AG10803 (cell line): ENCODE measurements around the gene TNXB.
"Not testable (repeated sequence)": the region's sequence is repeated elsewhere in the genome, so short reads cannot be mapped to it uniquely, and the experiment has no call there.

Experiments
- DNase-seq: peaks from one replicate; pipeline ENCODE4 v3.0.0; 2010; ENCODE audit warnings: low read depth
- H3K4me3 ChIP-seq: 2 replicates; pipeline ENCODE4 v1.5.1; 2011; ENCODE audit warnings: mild to moderate bottlenecking, low read length, control low read depth
- CTCF ChIP-seq: conservative IDR thresholded peaks from 2 replicates; pipeline ENCODE4 v1.5.1; 2011; ENCODE audit warnings: mild to moderate bottlenecking, low read length, control low read depth, inconsistent platforms

Gene TNXB

GRCh38 chr6:32073613-32074012 lies 35.5 kb downstream of the TNXB start:
- TF ChIP-seq CTCF, result no peak
- DNase-seq, result no peak
- no peak overlapping the region for H3K4me3 ChIP-seq

GRCh38 chr6:32073101-32073500 lies 36.0 kb downstream of the TNXB start:
- TF ChIP-seq CTCF, result no peak
- no peak overlapping the region for H3K4me3 ChIP-seq
- DNase-seq, result no peak

- DNase-seq, result no peak
- no peak for TF ChIP-seq CTCF
- no peak overlapping the region for H3K4me3 ChIP-seq
These were observed 38.2 kb downstream of the TNXB start for GRCh38 chr6:32070814-32071543.

- DNase-seq, result no peak
- H3K4me3 ChIP-seq, result no peak overlapping the region
- no peak for TF ChIP-seq CTCF
These were observed 39.1 kb downstream of the TNXB start for GRCh38 chr6:32069878-32070515.

GRCh38 chr6:32069460-32069859 lies 39.7 kb downstream of the TNXB start:
- no peak for TF ChIP-seq CTCF
- no peak for DNase-seq
- no peak overlapping the region for H3K4me3 ChIP-seq

DNA sequence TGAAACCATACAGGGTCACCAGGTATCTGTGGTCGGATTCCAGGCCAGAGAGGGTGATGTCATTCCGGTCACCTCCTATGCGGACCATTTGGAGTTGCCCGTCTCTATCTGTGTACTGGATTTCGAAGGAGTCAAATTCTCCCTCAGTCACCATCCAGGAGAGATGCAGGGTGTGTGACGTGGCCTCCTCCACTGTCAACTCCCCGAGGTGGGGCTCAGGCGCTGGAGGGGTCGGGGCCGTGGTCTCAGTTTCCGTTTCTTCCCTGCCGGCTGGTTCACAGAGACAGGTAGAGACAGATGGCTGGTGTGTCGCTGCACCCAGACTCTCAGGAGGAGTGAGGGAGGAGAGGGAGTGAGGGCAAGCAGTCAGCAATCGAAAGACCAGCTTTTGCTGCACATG lies 40.3 kb downstream of the TNXB start:
- no peak overlapping the region for H3K4me3 ChIP-seq
- no peak for DNase-seq
- TF ChIP-seq CTCF, result no peak

GRCh38 chr6:32068315-32068714 lies 40.8 kb downstream of the TNXB start:
- not testable (repeated sequence) for DNase-seq

GRCh38 chr6:32067521-32067920 lies 41.6 kb downstream of the TNXB start:
- H3K4me3 ChIP-seq, DNase-seq: not testable (repeated sequence)

More at GRCh38 chr6:32068315-32068714, 40.8 kb downstream of the TNXB start:
- not testable (repeated sequence) for H3K4me3 ChIP-seq
